GM18870 (cell line): ENCODE measurements around the gene KCNC4.

Experiments
- ATAC-seq: cut with Tn5 transposase; IDR thresholded peaks from one replicate; pipeline ENCODE4 v1.9.1; 2021; ENCODE audit warnings: moderate library complexity; ENCODE audit not compliant: unreplicated experiment

The KCNC4 gene

DNA sequence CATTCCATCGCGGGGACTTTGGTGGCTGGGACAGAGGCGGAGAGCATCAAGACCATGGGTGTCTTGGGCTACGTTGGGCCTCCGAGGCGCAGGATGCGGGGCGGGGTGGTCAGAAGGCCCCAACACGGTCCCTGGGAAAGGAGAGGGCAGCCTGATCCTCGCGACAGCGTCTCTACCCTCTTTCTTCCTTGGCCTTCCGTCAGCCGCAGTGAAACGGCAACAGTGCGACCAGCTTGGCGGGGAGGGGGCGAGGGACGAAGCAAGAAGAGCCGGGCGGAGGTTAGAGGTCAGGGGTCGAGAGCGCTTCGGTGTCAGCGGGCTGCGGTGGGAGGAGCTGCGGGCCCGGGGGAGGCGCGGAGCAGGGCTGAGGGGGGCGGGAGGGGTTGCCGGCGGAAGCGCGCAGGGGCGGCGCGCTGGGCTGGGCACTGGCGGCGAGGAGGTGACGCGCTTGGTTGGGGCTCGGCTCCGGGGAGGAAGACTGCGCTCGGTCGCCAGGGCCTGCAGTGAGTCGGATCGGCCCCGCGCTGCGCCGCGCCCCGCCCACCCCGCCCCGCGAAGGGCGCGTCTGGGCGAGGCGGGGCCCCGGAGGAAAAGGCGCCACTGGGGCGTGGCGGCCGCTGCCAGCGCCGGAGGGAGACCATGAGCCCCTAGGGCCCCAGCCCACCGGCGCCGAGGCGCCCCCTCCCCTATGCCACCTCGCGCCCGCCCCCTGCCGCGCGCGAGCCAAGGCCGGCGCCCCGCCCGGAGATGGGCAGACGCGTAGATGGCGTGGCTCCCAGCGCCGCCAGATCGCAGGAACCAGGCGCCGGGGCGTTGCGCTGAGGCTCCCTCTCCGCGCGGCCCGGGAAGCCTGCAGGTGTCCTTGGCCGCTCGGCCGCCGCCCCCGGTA lies at the start of gene KCNC4:
KCNC4 (plus strand) TSS at position 600 of the 889 bp plus-strand sequence. CDS start 1,186 bp downstream, outside the sequence.
- ATAC-seq: no peak

DNA sequence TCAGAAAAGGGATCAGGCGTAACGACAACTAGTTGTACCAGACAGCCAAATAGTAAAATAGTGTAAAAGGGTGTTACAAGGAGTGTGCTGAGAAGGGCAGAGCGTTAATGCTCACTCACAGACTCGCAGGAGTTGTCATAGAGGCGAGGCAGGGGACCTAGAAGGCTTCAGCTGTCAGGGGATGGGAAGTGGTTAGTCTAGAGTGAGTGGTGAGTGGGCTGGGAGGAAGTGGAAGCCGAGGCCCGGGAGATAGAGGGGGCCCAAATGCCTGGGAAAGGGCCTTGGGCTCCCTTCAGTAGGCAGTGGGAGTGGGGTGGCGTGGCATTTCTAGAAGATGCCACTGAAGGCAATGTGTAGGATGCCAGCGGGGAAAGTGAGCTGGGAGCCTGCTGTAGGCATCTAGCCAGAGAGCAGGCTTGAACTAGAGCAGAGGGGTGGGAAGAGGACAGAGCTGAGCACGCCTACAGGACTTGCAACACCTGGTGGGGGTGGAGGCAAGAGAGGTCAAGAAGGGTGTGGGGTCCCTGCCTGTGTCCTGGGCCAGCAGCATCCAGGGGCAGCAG lies 49.5 kb upstream of the KCNC4 start:
- ATAC-seq: no peak

DNA sequence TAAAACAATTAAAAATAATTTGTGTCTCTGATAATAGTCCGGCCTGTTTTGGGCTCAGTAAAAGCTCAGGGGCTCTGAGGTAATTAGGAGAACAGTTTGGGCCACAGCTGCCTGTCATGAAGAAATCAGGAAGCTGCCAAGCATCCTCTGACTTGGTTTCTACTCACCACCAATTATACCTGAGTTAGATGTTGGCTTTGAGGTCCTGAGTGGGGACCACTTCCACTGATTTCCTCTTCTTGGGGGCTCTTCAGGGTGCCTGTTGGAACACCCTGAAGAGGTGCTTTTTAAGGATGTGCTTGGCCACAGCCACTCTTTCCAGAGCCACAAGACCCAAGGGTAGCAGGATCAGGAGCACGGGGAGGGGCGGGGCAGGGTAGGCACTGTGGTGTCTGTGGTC lies 48.9 kb upstream of the KCNC4 start:
- no peak for ATAC-seq

DNA sequence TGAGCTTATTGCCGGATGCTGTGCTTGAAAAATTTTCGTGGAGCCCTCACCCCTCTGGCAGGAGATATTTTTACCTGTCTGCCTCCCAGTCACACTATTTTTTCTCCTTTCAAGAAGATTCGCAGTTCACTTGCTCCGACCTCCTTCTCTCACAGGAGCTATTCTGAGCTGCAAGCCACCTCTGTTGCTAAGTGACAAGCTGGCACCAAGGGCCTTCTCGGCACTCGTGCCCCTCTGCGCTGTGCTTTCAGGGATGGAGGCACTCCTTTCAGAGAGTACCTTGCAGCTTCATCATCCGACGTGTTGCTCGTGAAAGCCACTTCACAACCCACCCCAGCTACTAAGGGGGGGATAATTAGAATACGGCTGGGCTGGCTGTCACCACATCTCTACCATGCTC lies 48.3 kb upstream of the KCNC4 start:
- no peak for ATAC-seq

DNA sequence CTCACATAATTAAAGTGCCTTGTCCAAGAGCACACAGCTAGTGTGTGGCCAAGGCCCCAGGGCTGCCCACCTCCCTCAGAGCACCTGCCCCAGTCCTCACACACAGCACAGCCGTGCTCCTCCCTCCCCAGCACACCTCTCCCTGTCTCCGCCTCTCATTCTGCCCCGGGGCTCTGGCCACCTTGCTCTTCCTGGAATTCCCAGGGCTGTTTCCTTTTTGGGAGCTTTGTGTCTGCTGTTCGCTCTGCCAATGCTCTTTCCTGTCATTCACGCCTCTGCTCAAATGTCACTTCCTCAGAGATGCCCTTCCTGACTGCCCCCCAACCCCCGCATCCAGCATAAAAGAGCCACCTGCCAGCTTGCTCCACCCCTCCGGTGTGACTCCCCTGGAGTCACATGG lies 46.5 kb upstream of the KCNC4 start:
- ATAC-seq: no peak

DNA sequence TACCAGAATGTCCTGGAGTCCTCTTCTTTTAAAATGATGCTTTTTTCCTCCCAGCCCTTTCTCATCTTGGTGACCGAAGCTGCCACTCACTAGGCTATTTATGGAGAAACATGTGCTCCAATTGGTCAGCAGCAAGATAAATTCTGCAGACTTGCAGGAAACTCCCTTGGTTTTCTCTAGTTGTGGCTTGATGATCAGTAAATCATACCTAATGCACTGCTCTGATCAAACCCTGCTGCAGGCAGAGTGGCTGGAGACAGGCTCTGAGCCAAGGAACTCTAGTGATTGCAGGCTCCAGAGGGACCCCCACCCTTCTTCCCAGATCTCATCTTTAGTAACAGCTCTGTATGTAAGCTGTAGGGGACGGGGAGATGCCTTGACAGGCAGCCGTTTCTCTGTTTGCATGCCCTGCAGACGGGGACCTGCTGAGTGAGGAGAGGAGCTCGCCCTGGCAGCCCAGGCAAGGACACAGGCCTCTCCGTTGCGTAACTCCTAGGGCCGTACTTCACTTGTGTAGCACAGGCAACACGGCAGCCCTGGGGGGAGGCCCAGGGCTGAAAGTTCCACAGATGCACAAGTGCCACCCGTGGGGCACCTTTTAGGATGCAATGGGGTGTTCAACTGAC lies 45.3 kb upstream of the KCNC4 start:
- no peak for ATAC-seq

DNA sequence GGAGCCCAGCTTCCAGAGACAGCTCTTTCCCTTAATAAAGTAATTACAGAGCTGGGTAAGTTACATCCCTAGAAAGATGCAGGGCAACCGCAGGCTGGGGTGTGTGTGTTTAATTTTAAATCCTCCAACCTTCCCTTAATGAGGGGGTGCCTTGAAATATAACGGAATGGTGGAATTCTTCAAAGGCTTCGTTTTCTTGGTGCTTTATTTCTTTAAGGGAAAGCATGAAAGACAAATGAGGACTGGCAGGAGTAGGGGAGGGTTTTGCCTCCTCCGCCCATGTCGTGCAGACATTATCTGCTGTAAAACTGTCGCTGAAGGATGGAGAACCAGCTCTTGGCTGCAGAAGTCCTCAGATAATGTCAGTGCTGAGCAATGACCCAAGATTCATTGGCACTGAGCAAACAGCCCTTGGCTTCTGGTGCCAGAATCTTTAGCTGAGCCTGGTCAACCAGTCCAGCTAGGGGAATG lies 44.3 kb upstream of the KCNC4 start:
- no peak for ATAC-seq

DNA sequence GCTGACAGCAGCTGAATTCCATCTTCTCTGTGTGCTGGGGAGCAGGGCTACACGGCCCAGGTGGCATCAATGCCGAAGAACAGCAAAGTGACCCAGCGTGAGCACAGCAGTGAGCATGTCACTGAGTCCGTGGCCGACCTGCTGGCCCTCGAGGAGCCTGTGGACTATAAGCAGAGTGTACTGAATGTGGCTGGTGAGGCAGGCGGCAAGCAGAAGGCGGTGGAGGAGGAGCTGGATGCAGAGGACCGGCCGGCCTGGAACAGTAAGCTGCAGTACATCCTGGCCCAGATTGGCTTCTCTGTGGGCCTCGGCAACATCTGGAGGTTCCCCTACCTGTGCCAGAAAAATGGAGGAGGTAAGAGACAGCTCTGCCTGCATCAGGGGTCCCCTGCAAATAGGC lies 43.3 kb upstream of the KCNC4 start:
- no peak for ATAC-seq

DNA sequence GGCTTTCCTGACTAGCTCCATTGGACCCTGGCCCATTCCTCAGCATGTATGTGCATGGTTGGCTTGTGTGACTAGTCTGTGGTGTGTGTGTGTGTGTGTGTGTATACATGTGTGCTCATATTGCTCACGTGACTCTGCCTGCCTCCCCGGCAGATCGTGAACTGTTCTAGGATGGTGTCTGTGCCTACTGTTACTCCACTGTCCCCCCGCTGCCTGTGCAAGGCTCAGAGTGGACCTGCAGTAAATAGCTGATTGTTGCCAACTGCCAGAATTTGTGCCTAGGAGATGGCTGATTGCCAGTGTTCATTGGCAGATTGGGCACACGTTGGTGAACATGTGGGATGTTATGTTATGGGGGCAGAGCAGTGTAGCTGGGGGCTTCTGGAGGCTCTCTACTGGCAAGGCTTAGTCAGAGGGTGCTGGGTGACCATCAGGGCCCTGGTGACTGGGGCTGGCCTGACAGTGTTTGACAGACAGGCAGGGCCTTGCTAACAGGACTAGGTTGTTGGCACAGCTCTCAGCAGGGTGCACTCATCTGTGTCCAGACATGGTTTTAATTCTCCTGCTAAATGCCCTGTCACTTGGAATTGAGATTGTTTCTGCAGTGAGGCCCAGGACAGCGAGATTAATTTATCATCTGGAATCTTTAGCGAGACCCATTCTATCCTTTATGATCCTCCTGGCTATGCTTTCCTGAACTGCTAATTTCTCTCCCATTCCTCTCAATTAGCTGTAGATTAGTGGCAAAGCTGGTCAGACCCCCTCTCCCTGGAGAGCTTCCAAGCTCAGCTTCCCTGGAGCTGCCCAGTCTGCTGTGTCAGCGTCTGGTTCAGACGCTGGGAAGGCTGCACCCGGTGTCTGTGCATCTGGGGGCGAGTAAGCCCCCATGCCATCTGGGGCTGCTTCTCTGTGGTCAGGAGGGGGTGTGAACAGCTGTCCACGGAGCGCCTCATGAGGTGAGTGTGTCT lies 39.1 kb upstream of the KCNC4 start:
- ATAC-seq: no peak

DNA sequence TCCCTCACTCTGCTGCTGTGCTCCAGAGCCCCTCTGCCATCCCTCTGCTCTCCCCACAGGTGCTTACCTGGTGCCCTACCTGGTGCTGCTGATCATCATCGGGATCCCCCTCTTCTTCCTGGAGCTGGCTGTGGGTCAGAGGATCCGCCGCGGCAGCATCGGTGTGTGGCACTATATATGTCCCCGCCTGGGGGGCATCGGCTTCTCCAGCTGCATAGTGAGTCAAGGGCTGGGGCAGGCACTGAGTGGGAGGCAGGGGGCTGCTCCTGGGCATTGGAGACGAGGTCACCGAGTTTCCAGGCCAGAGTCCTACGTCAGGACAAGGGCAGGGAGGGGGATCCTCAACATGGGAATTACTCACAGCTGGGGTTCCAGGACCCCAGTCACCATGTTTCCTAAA lies 38.1 kb upstream of the KCNC4 start:
- ATAC-seq: no peak

DNA sequence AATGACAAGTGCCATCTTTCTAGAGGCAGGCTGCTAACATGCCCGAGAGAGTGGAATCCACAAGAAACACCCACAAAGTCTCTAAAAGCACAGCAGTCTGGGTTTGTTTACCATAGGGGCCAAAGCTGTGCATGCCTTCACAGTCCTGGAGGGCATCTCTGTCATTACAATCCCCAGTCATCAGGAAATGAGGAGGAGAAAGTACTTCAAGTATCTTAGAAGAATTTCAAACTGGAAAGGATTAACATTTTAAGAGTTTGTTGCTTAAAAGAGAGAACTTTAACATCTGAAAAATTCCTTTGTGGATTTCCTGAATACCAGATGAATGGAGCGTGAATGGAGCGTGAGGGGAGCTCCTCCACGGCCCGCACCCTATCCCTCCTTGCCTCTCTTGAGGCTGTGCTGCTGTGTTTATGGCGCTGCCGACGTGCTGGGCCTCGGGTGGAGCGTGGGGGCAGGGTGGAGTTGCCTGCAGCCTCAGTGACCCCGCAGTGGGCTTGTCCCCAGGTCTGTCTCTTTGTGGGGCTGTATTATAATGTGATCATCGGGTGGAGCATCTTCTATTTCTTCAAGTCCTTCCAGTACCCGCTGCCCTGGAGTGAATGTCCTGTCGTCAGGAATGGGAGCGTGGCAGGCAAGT lies 36.5 kb upstream of the KCNC4 start:
- no peak for ATAC-seq

DNA sequence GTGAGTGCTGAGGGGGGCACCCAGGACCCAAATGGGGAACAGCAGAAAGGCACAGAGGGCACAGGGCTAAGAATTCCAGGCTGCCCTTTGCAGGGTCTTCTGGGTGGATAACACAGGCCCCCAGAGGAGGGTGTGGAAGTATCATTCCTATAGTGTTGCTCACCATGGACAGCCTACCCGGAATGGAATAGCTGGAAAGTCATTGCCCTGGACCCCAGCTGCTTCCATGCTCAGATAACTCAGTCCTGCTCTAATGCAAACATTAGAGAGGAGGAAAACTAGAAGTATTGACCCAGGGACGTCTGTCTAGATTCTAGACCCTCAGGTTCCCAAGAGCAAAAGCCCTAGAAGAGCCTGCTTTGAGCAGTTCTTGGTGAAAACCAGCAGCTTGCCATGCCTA lies 35.2 kb upstream of the KCNC4 start:
- ATAC-seq: no peak

DNA sequence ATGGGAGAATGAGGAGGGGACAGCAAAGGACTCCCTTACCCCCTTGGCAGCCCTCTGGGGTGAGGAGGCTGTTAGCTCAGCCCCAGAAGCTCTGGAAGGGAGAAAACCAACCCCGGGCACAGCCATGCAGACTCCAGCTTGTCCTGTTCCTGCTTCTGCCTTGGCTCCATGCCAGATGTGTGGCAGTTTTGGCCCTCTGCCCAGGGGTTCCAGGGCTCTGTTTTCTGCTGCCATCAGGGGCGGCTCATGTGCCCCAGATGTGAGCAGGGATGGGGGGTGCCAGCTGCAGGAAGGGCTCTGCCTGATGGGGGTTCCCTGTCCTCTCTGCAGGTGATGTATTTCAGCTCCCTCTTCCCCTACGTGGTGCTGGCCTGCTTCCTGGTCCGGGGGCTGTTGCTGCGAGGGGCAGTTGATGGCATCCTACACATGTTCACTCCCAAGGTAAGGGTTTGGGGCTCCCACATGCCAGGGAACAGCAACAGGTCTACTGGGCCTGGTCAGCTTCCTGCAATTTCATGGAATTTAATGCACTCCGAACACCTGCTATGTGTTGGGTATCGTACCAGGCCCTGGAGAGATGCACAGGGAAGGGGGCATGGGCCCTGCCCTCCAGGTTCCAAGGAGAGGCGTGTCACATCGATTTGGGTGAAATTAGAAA lies 33.7 kb upstream of the KCNC4 start:
- no peak for ATAC-seq

DNA sequence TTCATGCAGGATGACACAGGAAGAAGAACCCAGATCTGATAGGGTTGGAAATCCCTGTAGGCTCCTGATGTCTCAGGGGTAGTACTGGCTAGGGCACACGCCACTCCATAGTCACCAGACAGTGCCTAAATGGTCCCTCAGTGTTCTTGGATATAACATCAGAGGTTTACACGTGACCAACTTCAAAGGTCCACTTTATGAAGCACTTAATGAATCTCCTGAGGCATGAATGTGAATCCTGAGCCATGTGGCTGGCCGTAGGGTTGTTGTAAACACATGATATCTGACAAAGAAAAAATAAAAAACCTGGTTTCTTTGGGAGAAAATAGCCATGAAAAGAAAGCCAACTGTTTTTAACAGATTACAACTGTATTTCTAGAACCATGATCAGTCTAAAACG lies 32.3 kb upstream of the KCNC4 start:
- no peak for ATAC-seq

DNA sequence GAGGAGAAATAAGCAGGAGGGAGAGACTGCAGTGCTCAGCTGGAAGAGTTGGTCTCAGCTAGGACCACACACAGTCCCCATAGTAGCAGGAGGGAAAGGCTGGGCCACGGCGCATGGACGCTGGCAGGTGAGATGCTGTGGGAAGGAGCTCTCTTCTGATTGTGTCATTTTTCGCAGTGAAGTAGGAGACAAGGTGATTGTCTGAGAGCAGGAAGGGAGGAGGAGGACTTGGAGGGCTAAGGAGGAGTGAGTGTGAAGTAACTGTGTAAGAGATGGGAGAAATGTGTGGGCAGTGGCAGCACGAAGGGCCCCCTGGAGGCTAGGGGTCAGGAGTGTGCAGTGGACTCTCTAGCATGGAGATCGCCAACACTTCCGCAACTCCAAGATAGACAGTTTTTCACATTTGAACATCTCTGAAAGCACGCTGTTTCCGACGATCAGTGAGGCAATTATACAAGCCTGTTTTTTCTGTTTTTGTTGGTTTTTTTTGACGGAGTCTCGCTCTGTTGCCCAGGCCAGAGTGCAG lies 26.4 kb upstream of the KCNC4 start:
- ATAC-seq: no peak

DNA sequence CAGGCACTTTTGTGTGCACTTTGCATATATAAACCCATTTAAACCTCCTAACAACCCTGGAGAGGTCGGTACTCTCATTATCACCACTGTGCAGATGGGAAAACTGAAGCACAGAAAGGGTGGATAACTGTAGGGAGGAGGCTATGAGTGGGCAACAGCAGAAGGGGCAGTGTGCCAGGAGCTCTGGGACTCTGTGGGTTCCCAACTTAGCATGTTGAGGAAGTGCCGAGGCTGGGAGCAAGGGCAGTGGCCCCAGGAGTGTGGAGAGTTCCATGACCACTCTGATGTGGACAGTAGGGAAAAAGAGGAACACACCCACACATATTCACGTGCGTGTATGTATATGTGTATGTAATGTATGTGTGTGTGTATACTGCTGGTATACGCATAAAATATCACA lies 25.7 kb upstream of the KCNC4 start:
- ATAC-seq: no peak

DNA sequence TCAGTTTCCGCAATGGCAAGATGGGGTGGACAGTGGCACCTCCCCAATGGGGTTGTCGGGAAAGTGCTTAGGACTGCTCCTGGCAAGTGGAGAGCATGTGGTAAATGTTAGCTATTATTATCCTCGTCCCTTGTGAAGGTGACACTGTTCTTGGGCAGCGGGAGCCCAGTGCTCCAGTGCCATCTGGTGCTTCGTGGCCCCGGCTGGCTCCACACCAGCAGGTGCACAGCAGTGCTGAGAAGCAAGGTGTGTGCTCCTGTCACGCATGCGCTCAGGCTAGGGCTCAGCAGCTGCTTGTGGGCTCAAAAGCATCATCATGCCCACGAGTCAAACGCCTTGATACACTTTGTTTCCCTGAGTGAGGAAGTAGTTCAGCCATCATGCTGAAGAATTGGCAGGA lies 24.9 kb upstream of the KCNC4 start:
- no peak for ATAC-seq

DNA sequence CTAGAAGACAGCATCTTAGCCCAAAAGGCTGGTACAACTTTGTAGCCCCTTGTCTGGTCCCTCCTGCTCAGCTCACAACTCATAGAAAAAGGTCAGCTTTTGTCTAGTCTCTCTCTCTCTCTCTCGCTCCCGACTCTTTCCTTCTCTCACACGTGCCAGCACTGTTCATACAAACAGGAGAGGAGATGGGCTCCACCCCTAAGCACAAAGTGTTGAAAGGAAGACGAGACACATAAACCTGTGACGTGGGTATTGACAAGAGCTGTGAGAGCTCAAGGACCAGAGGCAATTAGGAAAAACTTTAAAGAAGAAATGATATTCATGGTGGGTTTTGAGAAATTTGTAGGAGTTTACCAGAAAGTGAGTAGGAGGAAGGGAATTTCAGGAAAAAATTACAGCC lies 23.6 kb upstream of the KCNC4 start:
- no peak for ATAC-seq

DNA sequence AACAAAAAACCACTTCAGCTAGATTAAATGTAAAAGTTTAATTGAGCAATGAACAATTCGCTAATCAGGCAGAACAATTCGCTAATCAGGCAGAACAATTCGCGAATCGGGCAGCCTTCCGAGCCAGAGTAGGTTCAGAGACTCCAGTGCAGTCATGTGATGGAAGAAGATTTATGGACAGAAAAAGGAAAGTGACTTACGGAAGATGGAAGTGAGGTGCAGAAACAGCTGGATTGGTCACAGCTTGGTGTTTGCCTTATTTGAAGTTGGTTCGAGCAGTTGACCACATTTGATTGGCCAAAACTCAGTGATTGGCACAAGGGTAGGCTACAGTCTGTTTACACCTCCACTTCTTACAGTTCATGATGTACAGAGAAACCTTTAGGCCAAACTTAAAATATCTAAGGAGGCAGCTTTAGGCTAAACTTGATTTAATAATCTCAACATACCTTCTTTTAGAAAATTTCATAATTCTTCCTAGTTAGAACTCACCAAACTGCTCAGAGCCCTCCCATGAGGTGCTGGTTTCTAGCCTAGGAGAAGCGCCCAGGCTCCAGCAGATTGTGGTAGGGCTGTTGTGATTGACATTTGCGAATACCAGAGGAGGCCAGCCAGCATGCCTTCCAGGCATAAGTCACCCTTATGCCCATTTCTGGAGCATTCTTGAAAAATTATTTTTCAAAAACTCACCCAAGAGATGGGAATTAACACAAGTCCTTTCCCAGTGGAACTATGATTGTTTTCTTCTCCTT lies 22.8 kb upstream of the KCNC4 start:
- ATAC-seq: no peak
